PC-3 (cell line): Measurements from ENCODE around the gene TMEM176A. TPM values are rescaled to one million over a fixed set of nuclear protein-coding genes. Genes with fewer than 3 reads are reported as not detected.

Experiments
- ATAC-seq: fragments of 200-7000 bp; cut with Tn5 transposase; 2 replicates; pipeline ENCODE4 v1.9.1; 2020; ENCODE audit warnings: mild to moderate bottlenecking, moderate library complexity
- BruUV-seq: library from RNA; stranded (reverse); fragments of 400-500 nt; replicated peaks from 2 replicates; lab custom pipeline; 2021; lab: Mats Ljungman, UMichigan
- CTCF ChIA-PET: fragments of 300-600 bp; sonication (Branson Sonifier 250); formaldehyde crosslinking; loops from one replicate; lab custom pipeline; 2022; ENCODE audit warnings: antibody characterized with exemption; lab: Charles Lee
- POLR2A ChIA-PET: fragments of 300-600 bp; sonication (Branson Sonifier 250); formaldehyde crosslinking; loops from one replicate; lab custom pipeline; 2022; ENCODE audit warnings: antibody characterized with exemption; ENCODE audit not compliant: unreplicated experiment; lab: Charles Lee
- DNase-seq: peaks from one replicate; pipeline ENCODE4 v3.0.0-alpha.2; 2015
- H2AFZ ChIP-seq: fragments of 300-600 bp; sonication (generic); 2 replicates; pipeline ENCODE4 v1.6.0; 2016; ENCODE audit warnings: antibody characterized with exemption, low read length
- H3F3A ChIP-seq: fragments of 300-600 bp; sonication (generic); one replicate; pipeline ENCODE4 v1.6.0; 2017; ENCODE audit warnings: antibody characterized with exemption, low read length, control low read depth, mild to moderate bottlenecking; ENCODE audit not compliant: unreplicated experiment
- H3K27ac ChIP-seq: fragments of 300-600 bp; sonication (generic); 2 replicates; pipeline ENCODE4 v1.5.1; 2016; ENCODE audit warnings: mild to moderate bottlenecking, low read length
- H3K27me3 ChIP-seq: fragments of 300-600 bp; sonication (generic); 2 replicates; pipeline ENCODE4 v1.6.1; 2016; ENCODE audit warnings: low read length, mixed read lengths
- H3K36me3 ChIP-seq: fragments of 300-600 bp; sonication (generic); 2 replicates; pipeline ENCODE4 v1.6.1; 2016; ENCODE audit warnings: low read depth, mixed run types, low read length, mixed read lengths
- H3K4me1 ChIP-seq: fragments of 300-600 bp; sonication (generic); 2 replicates; pipeline ENCODE4 v1.5.1; 2016; ENCODE audit warnings: low read length; ENCODE audit not compliant: insufficient read depth
- H3K4me2 ChIP-seq: fragments of 300-600 bp; sonication (generic); 2 replicates; pipeline ENCODE4 v1.6.0; 2016; ENCODE audit warnings: low read length
- H3K4me3 ChIP-seq: fragments of 300-600 bp; sonication (generic); 2 replicates; pipeline ENCODE4 v1.5.1; 2016; ENCODE audit warnings: mild to moderate bottlenecking, low read length, mixed read lengths
- H3K79me2 ChIP-seq: fragments of 300-600 bp; sonication (generic); 2 replicates; pipeline ENCODE4 v1.6.1; 2017; ENCODE audit warnings: low read length, mixed read lengths
- H3K9ac ChIP-seq: fragments of 300-600 bp; sonication (generic); 2 replicates; pipeline ENCODE4 v1.6.0; 2016; ENCODE audit warnings: mild to moderate bottlenecking, low read length
- H3K9me2 ChIP-seq: fragments of 300-600 bp; sonication (generic); replicated peaks from 2 replicates; pipeline ENCODE4 v1.6.1; 2016; ENCODE audit warnings: mixed run types, low read length, mixed read lengths
- H3K9me3 ChIP-seq: fragments of 300-600 bp; sonication (generic); 2 replicates; pipeline ENCODE4 v1.6.1; 2016; ENCODE audit warnings: low read length, mixed read lengths
- H4K20me1 ChIP-seq: fragments of 300-600 bp; sonication (generic); 2 replicates; pipeline ENCODE4 v1.6.1; 2016; ENCODE audit warnings: low read length, mixed read lengths
- CTCF ChIP-seq: fragments of 300-600 bp; sonication (generic); conservative IDR thresholded peaks from 2 replicates; pipeline ENCODE4 v1.5.1; 2017; ENCODE audit warnings: antibody characterized with exemption, low read depth, mild to moderate bottlenecking, low read length
- EZH2 ChIP-seq: fragments of 300-600 bp; sonication (generic); IDR thresholded peaks from one replicate; pipeline ENCODE4 v1.6.1; 2017; ENCODE audit warnings: antibody characterized with exemption, mild to moderate bottlenecking, low read length; ENCODE audit not compliant: unreplicated experiment
- EZH2phosphoT487 ChIP-seq: fragments of 300-600 bp; sonication (generic); IDR thresholded peaks from 2 replicates; pipeline ENCODE4 v1.6.1; 2018; ENCODE audit warnings: mild to moderate bottlenecking, antibody characterized with exemption, low read length, borderline replicate concordance
- intact Hi-C: fragments of 100-400 bp; cut with micrococcal nuclease; formaldehyde crosslinking; loops from 2 replicates; pipeline ENCODE4 v1.9.0; 2023
- total RNA-seq: library from RNA; depleted of rRNA; stranded (reverse); fragments of >200 nt; gene quantifications from 2 replicates; pipeline ENCODE4 v1.2.3, GENCODE V29; 2014

The TMEM176A gene
- total RNA-seq, 1 experiment from 2014 or later: not detected

DNA sequence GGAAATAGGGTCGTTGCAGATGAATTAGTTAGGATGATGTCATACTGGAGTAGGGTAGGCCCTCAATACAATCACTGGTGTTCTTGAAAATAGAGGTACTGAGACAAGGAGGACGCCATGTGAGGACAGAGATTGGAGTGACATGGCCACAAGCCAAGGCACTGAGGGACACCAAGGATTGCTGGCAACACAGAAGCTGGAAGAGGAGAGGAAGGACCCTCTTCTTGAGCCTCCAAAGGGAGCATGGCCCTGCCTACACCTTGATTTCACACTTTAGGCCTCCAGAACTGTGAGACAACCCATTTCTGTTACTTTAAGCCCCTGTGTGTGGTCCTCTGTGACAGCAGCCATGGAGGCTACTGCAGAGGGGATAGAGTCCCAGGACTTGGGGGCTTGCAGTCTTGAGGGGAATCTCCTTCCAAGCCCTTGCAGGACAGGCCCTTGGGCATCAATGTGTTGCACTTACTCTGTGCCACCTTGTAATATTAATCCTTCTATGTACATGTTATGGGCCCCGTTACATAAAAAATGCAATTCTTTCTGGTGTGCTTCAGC is 48.1 kb downstream of the TMEM176A start:
- CTCF ChIA-PET: no interaction called here
- Histone ChIP-seq H3K4me1 (no peaks in the 10 kb centered on the region), H4K20me1 (no peaks in the 10 kb centered on the region), H3K4me3 (no peak overlapping the region), H3K4me2 (no peak overlapping the region), H3K79me2 (no peaks in the 10 kb centered on the region), H3K9me3 (no peaks in the 10 kb centered on the region), H3K36me3 (no peaks in the 10 kb centered on the region), H3F3A (no peaks in the 10 kb centered on the region), H3K27ac (no peak overlapping the region), H3K9ac (no peak overlapping the region), H2AFZ (no peak overlapping the region), H3K9me2 (no peaks in the 10 kb centered on the region), H3K27me3 (peaks cover 87% of the 10 kb centered on the region)
- intact Hi-C loops: no loop called here
- DNase-seq (no peak), ATAC-seq (no peak)
- POLR2A ChIA-PET: no interaction called here
- no peak for TF ChIP-seq EZH2phosphoT487
- TF ChIP-seq EZH2: no peak
- TF ChIP-seq CTCF: no peak
- BruUV-seq: no TSS peak

DNA sequence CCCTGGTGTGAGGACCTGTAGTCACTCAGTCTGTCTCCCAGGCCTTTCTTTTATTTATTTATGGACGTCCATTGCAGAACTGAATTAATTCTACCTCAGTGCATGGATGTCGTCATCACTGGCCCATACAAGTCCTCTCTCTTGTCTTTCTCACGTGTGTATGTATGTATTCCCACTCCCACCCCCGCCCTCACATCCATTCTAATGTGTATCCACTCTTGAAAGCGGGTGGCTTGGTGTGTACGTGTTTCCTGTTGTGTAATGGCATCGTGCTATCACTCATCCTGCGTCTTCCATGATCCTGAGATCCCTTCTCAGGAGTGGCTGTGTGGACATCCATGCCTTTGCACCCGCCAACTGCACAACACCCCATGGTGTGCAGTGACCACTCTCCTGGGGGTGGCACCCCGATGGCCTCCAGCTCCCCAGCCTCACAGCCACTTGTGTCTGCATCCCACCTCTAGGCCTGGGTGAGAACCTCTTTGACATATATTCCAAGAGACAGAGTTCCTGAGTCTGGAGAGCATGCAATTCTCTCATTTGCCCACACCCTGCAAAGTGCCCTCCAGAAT is 48.7 kb downstream of the TMEM176A start:
- intact Hi-C loops: no loop called here
- H3K9ac ChIP-seq: no peak overlapping the region
- BruUV-seq: no TSS peak
- H3K9me2 ChIP-seq: no peaks in the 10 kb centered on the region
- ChIA-PET CTCF (no interaction called here), POLR2A (no interaction called here)
- DNase-seq (no peak), ATAC-seq (no peak)
- no peak overlapping the region for H3K4me3 ChIP-seq
- H3K27me3 ChIP-seq: peaks cover 90% of the 10 kb centered on the region
- H2AFZ ChIP-seq: no peak overlapping the region
- no peaks in the 10 kb centered on the region for H3K36me3 ChIP-seq
- H3K4me1 ChIP-seq: no peaks in the 10 kb centered on the region
- H4K20me1 ChIP-seq: no peaks in the 10 kb centered on the region
- no peaks in the 10 kb centered on the region for H3F3A ChIP-seq
- no peaks in the 10 kb centered on the region for H3K9me3 ChIP-seq
- no peak overlapping the region for H3K4me2 ChIP-seq
- no peaks in the 10 kb centered on the region for H3K79me2 ChIP-seq
- H3K27ac ChIP-seq: no peak overlapping the region
- TF ChIP-seq EZH2phosphoT487: no peak

GRCh38 chr7:150850273-150850672 is 49.7 kb downstream of the TMEM176A start:
- Histone ChIP-seq H2AFZ (no peak overlapping the region), H3K4me3 (no peak overlapping the region), H3K27ac (no peak overlapping the region), H3K4me1 (no peaks in the 10 kb centered on the region), H3K9ac (no peak overlapping the region), H4K20me1 (no peaks in the 10 kb centered on the region), H3K79me2 (no peaks in the 10 kb centered on the region), H3K9me3 (no peaks in the 10 kb centered on the region), H3K4me2 (no peak overlapping the region), H3K36me3 (no peaks in the 10 kb centered on the region), H3F3A (no peaks in the 10 kb centered on the region), H3K9me2 (no peaks in the 10 kb centered on the region), H3K27me3 (peaks cover 91% of the 10 kb centered on the region)
- ATAC-seq (no peak), DNase-seq (no peak)
- ChIA-PET POLR2A (no interaction called here), CTCF (no interaction called here)
- intact Hi-C loops: no loop called here
- TF ChIP-seq CTCF: no peak
- TF ChIP-seq EZH2phosphoT487: no peak
- TF ChIP-seq EZH2: no peak
- no TSS peak for BruUV-seq
